ENCODE results near the gene COL4A3.
"Not testable (repeated sequence)": the region's sequence is repeated elsewhere in the genome, so short reads cannot be mapped to it uniquely, and the experiment has no call there.

Gene COL4A3

GRCh38 chr2:227160164-227160563, 4.3 kb upstream of the COL4A3 start:
- DNase-seq, result no peak

GRCh38 chr2:227161947-227162346, 2.5 kb upstream of the COL4A3 start:
- DNase-seq, result no peak

GRCh38 chr2:227163485-227163997, 883 bp upstream of the COL4A3 start:
- DNase-seq, result no peak

GRCh38 chr2:227164763-227165291, 403 bp downstream of the COL4A3 start:
- peak; percentile 44 for DNase-seq

- not testable (repeated sequence) for DNase-seq
Observed at GRCh38 chr2:227171779-227172178, 7.4 kb downstream of the COL4A3 start.

- DNase-seq, result no peak
Observed at GRCh38 chr2:227177592-227178336, 13.3 kb downstream of the COL4A3 start.

GRCh38 chr2:227179988-227180685, 15.7 kb downstream of the COL4A3 start:
- no peak for DNase-seq

- DNase-seq, result no peak
Observed at GRCh38 chr2:227180770-227181169, 16.3 kb downstream of the COL4A3 start.

- no peak for DNase-seq
Observed at GRCh38 chr2:227182765-227183164, 18.3 kb downstream of the COL4A3 start.

GRCh38 chr2:227183657-227184367, 19.4 kb downstream of the COL4A3 start:
- no peak for DNase-seq

- no peak for DNase-seq
Observed at GRCh38 chr2:227185615-227186232, 21.3 kb downstream of the COL4A3 start.

GRCh38 chr2:227186751-227187150, 22.3 kb downstream of the COL4A3 start:
- no peak for DNase-seq

- DNase-seq, result no peak
Observed at GRCh38 chr2:227188292-227188691, 23.9 kb downstream of the COL4A3 start.

- no peak for DNase-seq
Observed at GRCh38 chr2:227191367-227191766, 26.9 kb downstream of the COL4A3 start.

- DNase-seq, result no peak
Observed at GRCh38 chr2:227192491-227192890, 28.1 kb downstream of the COL4A3 start.

GRCh38 chr2:227194219-227194618, 29.8 kb downstream of the COL4A3 start:
- no peak for DNase-seq

GRCh38 chr2:227198866-227199265, 34.4 kb downstream of the COL4A3 start:
- DNase-seq, result no peak

- DNase-seq, result no peak
Observed at GRCh38 chr2:227201771-227202170, 37.3 kb downstream of the COL4A3 start.

- DNase-seq, result no peak
Observed at GRCh38 chr2:227204452-227204851, 40.0 kb downstream of the COL4A3 start.

GRCh38 chr2:227205701-227206100, 41.3 kb downstream of the COL4A3 start:
- no peak for DNase-seq

- no peak for DNase-seq
Observed at GRCh38 chr2:227206406-227206805, 42.0 kb downstream of the COL4A3 start.

GRCh38 chr2:227207573-227207972, 43.1 kb downstream of the COL4A3 start:
- DNase-seq, result no peak

GRCh38 chr2:227214622-227215041, 50.2 kb downstream of the COL4A3 start:
- no peak for DNase-seq

Measured in activated CD4-positive, alpha-beta T cell treated with anti-CD3 and anti-CD28 coated beads for 48 hours (primary cell).